Central memory CD8-positive, alpha-beta T cell (primary cell): ENCODE results near the gene BHLHE40.
"Not testable (repeated sequence)": the region's sequence is repeated elsewhere in the genome, so short reads cannot be mapped to it uniquely, and the experiment has no call there.

Source experiments
- ATAC-seq: fragments of 150-1000 bp; cut with Tn5 transposase; replicated peaks from 2 replicates; pipeline ENCODE4 v1.10.0; 2022; ENCODE audit warnings: mild to moderate bottlenecking, moderate FRiP score, moderate number of reproducible peaks; ENCODE audit not compliant: poor library complexity, severe bottlenecking; ENCODE audit errors: extremely low read depth
- DNase-seq, 2 donors: peaks; one replicate each; pipeline ENCODE4 v3.0.0; 2021; ENCODE audit warnings: low spot score in 2 of 2
- H3K27ac Mint-ChIP-seq: one replicate; pipeline ENCODE4 v1.8.0; 2022; ENCODE audit warnings: low read depth, mild to moderate bottlenecking, moderate library complexity, mixed read lengths
- H3K27me3 Mint-ChIP-seq: one replicate; pipeline ENCODE4 v1.8.0; 2022; ENCODE audit warnings: mixed read lengths
- H3K36me3 Mint-ChIP-seq: one replicate; pipeline ENCODE4 v1.8.0; 2022; ENCODE audit warnings: mild to moderate bottlenecking, moderate library complexity, mixed read lengths; ENCODE audit not compliant: insufficient read depth
- H3K4me1 Mint-ChIP-seq: one replicate; pipeline ENCODE4 v1.8.0; 2022; ENCODE audit warnings: mixed read lengths
- H3K4me3 Mint-ChIP-seq: one replicate; pipeline ENCODE4 v1.8.0; 2022; ENCODE audit warnings: mild to moderate bottlenecking, moderate library complexity, mixed read lengths
- H3K9me3 Mint-ChIP-seq: one replicate; pipeline ENCODE4 v1.8.0; 2022; ENCODE audit warnings: mixed read lengths

Gene BHLHE40

GRCh38 chr3:4967683-4968082 is 11.6 kb upstream of the BHLHE40 start:
- H3K9me3 Mint-ChIP-seq = peaks cover 19% of the 10 kb centered on the region
- not testable (repeated sequence) for H3K4me3 Mint-ChIP-seq, ATAC-seq, H3K27me3 Mint-ChIP-seq, DNase-seq, H3K27ac Mint-ChIP-seq, H3K36me3 Mint-ChIP-seq
- H3K4me1 Mint-ChIP-seq = peaks cover 38% of the 10 kb centered on the region

- Mint-ChIP-seq H3K9me3 (peaks cover 19% of the 10 kb centered on the region), H3K4me1 (peaks cover 27% of the 10 kb centered on the region)
- H3K4me3 Mint-ChIP-seq, DNase-seq, H3K27me3 Mint-ChIP-seq, ATAC-seq, H3K27ac Mint-ChIP-seq, H3K36me3 Mint-ChIP-seq: not testable (repeated sequence)
These were observed 7.8 kb upstream of the BHLHE40 start for GRCh38 chr3:4971437-4971836.

GRCh38 chr3:4971838-4972237 is 7.4 kb upstream of the BHLHE40 start:
- ATAC-seq (no peak), DNase-seq (no peak)
- H3K36me3 Mint-ChIP-seq = peaks cover 4% of the 10 kb centered on the region
- no peak overlapping the region for H3K27ac Mint-ChIP-seq
- H3K9me3 Mint-ChIP-seq = peaks cover 16% of the 10 kb centered on the region
- H3K4me1 Mint-ChIP-seq = peaks cover 27% of the 10 kb centered on the region
- H3K27me3 Mint-ChIP-seq = no peaks in the 10 kb centered on the region
- H3K4me3 Mint-ChIP-seq = no peak overlapping the region

DNA sequence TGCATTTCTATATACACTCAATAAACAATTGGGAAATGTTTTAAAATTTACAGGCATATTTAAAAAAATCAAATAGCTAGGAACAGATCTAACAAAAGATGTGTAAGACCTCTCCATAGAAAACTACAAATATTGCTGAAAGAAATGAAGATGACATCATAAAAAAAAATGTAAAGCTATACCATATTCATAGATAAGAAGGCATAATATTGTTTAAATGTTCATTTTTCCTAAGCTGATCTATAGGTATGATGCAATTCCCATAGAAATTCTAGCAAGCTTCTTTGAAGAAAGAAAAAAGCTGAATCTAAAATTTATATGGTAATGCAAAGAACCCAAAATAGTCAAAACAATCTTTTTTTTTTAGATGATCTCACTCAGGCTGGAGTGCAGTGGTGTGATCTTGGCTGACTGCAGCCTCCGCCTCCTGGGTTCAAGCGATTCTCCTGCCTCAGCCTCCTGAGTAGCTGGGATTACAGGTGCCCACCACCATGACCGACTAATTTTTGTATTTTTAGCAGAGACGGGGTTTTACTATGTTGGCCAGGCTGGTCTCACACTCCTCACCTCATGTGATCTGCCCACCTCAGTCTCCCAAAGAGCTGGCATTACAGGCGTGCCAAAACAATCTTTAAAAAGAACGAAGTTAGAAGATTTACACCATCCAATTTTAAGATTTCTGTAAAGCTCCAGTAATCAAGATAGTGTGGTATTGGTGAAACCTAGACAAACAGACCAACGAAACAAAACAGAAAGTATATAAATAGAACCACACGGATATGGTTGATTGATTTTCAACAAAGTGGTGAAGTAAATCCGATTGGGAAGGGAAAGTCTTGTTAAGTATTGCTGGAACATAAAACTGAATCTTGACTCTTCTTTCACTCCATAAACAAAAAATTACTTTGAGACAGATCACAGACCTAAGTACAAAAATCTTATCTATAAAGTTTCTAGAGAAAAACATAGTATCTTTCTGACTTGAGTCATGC is 6.3 kb upstream of the BHLHE40 start:
- Mint-ChIP-seq H3K4me1 (peaks cover 31% of the 10 kb centered on the region), H3K36me3 (peaks cover 13% of the 10 kb centered on the region), H3K27me3 (no peaks in the 10 kb centered on the region), H3K27ac (peak overlapping the region; percentile 74), H3K9me3 (peaks cover 9% of the 10 kb centered on the region), H3K4me3 (no peak overlapping the region)
- ATAC-seq (no peak), DNase-seq (no peak)

DNA sequence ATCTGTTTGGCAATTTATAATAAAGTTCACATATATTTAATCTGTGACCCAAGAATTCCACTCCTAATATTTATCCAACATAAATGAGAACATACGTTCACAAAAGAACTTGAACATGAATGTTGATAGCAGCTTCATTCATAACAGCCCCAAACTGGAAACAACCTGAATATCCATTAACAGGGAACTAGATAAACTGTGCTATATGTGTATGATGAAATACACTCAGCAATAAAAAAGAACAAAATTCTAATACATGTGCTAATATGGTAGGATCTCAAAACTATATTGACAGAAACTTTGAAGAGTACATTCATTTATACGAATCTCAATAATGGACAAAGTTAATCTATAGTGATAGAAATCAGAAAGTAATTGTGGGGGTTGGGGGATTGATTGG is 5.1 kb upstream of the BHLHE40 start:
- ATAC-seq = no peak
- DNase-seq = no peak
- Mint-ChIP-seq H3K27ac (peak overlapping the region; percentile 11), H3K27me3 (no peaks in the 10 kb centered on the region), H3K9me3 (no peaks in the 10 kb centered on the region), H3K4me1 (peaks cover 24% of the 10 kb centered on the region), H3K36me3 (peaks cover 23% of the 10 kb centered on the region), H3K4me3 (no peak overlapping the region)

DNA sequence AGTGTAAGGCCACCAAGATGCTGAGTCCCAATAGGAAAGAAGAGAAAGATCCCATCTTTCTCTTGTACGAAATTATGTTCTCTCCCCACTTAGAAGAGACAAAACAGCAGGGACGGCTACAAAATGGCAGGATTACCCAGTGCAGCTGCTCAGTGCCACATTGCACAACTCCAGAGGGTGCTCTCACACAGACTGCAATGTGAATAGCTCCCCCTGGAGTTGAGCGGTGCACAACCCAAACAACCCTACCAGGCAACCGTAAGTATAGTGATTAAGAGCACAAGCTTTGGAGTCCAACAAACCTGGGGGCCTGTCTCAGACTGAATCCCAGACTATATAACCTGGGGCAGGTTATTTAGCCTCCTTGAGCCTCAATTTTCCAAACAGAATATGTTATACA is 3.1 kb upstream of the BHLHE40 start:
- Mint-ChIP-seq H3K36me3 (peaks cover 40% of the 10 kb centered on the region), H3K9me3 (no peaks in the 10 kb centered on the region), H3K4me3 (peak overlapping the region; percentile 3), H3K4me1 (peaks cover 34% of the 10 kb centered on the region), H3K27me3 (no peaks in the 10 kb centered on the region), H3K27ac (peak overlapping the region; percentile 99)
- DNase-seq = no peak
- no peak for ATAC-seq

GRCh38 chr3:4977001-4977852 is 2.0 kb upstream of the BHLHE40 start:
- Mint-ChIP-seq H3K4me1 (peaks cover 45% of the 10 kb centered on the region), H3K9me3 (no peaks in the 10 kb centered on the region), H3K36me3 (peaks cover 50% of the 10 kb centered on the region), H3K27me3 (no peaks in the 10 kb centered on the region), H3K27ac (peak overlapping the region; percentile 99), H3K4me3 (peak overlapping the region; percentile 99)
- DNase-seq = peak; percentile 55 to 73
- peak; percentile 35 for ATAC-seq

DNA sequence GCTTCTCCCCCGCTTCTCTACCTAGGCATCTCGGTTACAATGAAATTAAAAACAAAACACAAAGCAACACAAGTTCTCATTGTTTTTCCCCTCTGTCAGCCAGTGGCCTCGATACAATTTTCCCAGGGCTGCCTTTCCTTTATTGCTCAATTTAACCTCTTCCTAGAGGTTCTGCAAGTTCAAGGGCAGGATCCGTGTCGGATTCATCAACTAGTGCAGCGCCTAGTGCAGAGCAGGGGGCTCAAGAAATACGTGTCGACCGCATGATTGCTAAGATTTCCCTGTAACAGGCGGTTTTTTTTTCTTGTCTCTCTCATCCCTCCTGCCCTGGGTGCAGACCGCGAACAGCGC is 1.4 kb upstream of the BHLHE40 start:
- no peaks in the 10 kb centered on the region for H3K9me3 Mint-ChIP-seq
- peaks cover 55% of the 10 kb centered on the region for H3K36me3 Mint-ChIP-seq
- DNase-seq = peak in 1 of 2 donors; percentile 53

GRCh38 chr3:4978204-4978965 is 852 bp upstream of the BHLHE40 start:
- Mint-ChIP-seq H3K27me3 (no peaks in the 10 kb centered on the region), H3K4me3 (peak overlapping the region; percentile 99), H3K9me3 (no peaks in the 10 kb centered on the region), H3K27ac (peak overlapping the region; percentile 99), H3K4me1 (peaks cover 50% of the 10 kb centered on the region), H3K36me3 (peaks cover 60% of the 10 kb centered on the region)
- ATAC-seq = peak; percentile 34
- peak; percentile 73 to 78 for DNase-seq

More for the DNA sequence above, 1.4 kb upstream of the BHLHE40 start:
- Mint-ChIP-seq H3K4me3 (peak overlapping the region; percentile 99), H3K27ac (peak overlapping the region; percentile 99), H3K4me1 (peaks cover 47% of the 10 kb centered on the region), H3K27me3 (no peaks in the 10 kb centered on the region)
- peak; percentile 3 for ATAC-seq

DNA sequence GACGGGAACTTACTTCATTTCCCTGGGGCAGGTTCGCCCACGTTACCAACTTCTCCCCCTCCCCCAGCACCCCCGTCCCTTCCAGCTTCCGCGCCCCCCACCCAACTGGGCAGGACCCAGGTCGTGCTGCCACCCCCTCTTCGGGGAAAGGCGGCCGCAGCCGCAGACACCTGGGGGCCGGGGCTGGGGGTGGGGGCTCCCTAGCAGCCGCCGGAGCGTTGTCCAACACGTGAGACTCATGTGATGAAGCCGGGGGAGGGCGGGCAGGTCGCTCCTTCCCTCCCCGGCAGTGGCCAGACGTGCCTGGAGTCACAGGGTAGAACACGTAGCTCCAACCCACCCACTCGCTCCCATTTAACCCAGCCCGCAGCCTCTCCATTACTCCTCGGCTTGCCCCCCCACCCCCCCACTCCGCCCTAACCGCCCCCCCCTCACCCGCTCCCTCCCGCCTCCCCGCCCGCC is 240 bp upstream of the BHLHE40 start:
- DNase-seq (peak; percentile 79 to 87), ATAC-seq (peak; percentile 57)
- Mint-ChIP-seq H3K4me3 (peak overlapping the region; percentile 99), H3K27me3 (no peaks in the 10 kb centered on the region), H3K9me3 (no peaks in the 10 kb centered on the region), H3K4me1 (peaks cover 56% of the 10 kb centered on the region), H3K36me3 (peaks cover 66% of the 10 kb centered on the region), H3K27ac (peak overlapping the region; percentile 99)

GRCh38 chr3:4980229-4981203 is 1.3 kb downstream of the BHLHE40 start:
- H3K27ac Mint-ChIP-seq = peak overlapping the region; percentile 99
- DNase-seq = peak; percentile 88 to 94
- H3K36me3 Mint-ChIP-seq = peaks cover 75% of the 10 kb centered on the region
- peak overlapping the region; percentile 99 for H3K4me3 Mint-ChIP-seq
- H3K9me3 Mint-ChIP-seq = no peaks in the 10 kb centered on the region
- no peaks in the 10 kb centered on the region for H3K27me3 Mint-ChIP-seq
- ATAC-seq = peak; percentile 6
- H3K4me1 Mint-ChIP-seq = peaks cover 63% of the 10 kb centered on the region
